ENCODE measurements around the gene IGFBP2. TPM values are rescaled to one million over a fixed set of nuclear protein-coding genes. Genes with fewer than 3 reads are reported as not detected.
A peak's percentile ranks its signal among the peaks of the same experiment; 100 is the strongest.

IGFBP2 gene
- total and polyA plus RNA-seq, 8 donors = 28.2 to 133 (median 111) TPM

- no peaks in the 10 kb centered on the region for H3K36me3 ChIP-seq
- H3K4me1 ChIP-seq = peaks cover 0 to 3% of the 10 kb centered on the region in 2 donors
- no peaks in the 10 kb centered on the region for H3K9me3 ChIP-seq
- peaks cover 0 to 16% of the 10 kb centered on the region in 2 donors for H3K27me3 ChIP-seq
- no peak overlapping the region for H3K27ac ChIP-seq
- no peak for DNase-seq
- ATAC-seq = no peak
- no peak for TF ChIP-seq CTCF (IDR thresholded peaks at IDR 0.05)
- H3K4me3 ChIP-seq = no peak overlapping the region
- intact Hi-C loops (cut with DNase I) = no loop called here
These were observed 29.4 kb upstream of the IGFBP2 start for GRCh38 chr2:216603884-216604245.

GRCh38 chr2:216604458-216604857, 28.8 kb upstream of the IGFBP2 start:
- TF ChIP-seq CTCF (IDR thresholded peaks at IDR 0.05) = no peak
- intact Hi-C loops (cut with DNase I) = no loop called here
- no peak for DNase-seq
- no peak overlapping the region for H3K4me3 ChIP-seq
- no peaks in the 10 kb centered on the region for H3K9me3 ChIP-seq
- no peaks in the 10 kb centered on the region for H3K36me3 ChIP-seq
- H3K27ac ChIP-seq = no peak overlapping the region
- H3K4me1 ChIP-seq = peaks cover 0 to 3% of the 10 kb centered on the region in 2 donors
- no peak for ATAC-seq
- H3K27me3 ChIP-seq = peaks cover 0 to 16% of the 10 kb centered on the region in 2 donors

GRCh38 chr2:216606551-216607276, 26.5 kb upstream of the IGFBP2 start:
- Histone ChIP-seq H3K4me3 (no peak overlapping the region), H3K36me3 (no peaks in the 10 kb centered on the region), H3K27me3 (peaks cover 0 to 16% of the 10 kb centered on the region in 2 donors), H3K9me3 (no peaks in the 10 kb centered on the region), H3K27ac (no peak overlapping the region), H3K4me1 (peaks cover 0 to 3% of the 10 kb centered on the region in 2 donors)
- intact Hi-C loops (cut with DNase I) = no loop called here
- peak; percentile 63 for ATAC-seq
- DNase-seq = peak in 2 of 4 donors; percentile 38 to 73
- TF ChIP-seq CTCF (IDR thresholded peaks at IDR 0.05) = no peak

DNA sequence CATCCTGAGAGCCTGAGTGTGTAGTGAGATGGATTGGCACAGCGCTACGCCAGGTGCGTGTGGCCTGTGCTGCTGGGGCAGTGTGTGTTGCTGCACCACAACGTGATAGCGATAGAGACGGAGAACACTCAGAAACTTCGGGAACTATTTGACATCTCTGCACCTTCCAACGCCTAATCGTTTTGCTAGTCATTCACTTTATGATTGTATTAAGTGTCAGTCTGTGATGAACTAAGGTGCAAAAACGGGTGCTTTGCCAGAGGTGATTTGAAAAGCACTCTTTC, 26.0 kb upstream of the IGFBP2 start:
- H3K4me1 ChIP-seq = peaks cover 0 to 3% of the 10 kb centered on the region in 2 donors
- DNase-seq (peak in 1 of 4 donors; percentile 39), ATAC-seq (peak; percentile 80)

DNA sequence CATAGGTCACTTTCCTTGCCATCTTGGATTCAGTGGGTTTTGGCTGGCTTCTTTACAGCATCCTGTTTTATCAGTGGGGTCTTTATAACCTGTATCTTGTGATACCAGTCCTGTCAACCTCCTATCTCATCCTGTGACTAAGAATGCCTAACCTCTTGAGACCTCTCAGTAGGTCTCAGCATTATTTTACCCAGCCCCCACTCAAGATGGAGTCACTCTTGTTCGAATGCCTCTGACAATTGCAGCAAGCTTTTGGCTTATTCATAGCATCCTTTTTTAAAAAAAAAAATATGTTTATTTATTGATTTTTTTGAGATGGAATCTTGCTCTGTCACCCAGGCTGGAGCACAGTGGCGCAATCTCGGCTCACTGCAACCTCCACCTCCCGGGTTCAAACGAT, 24.7 kb upstream of the IGFBP2 start:
- no peak for TF ChIP-seq CTCF (IDR thresholded peaks at IDR 0.05)
- no peak for ATAC-seq

More for the DNA sequence above, 26.0 kb upstream of the IGFBP2 start:
- TF ChIP-seq CTCF (IDR thresholded peaks at IDR 0.05) = no peak
- Histone ChIP-seq H3K27me3 (peaks cover 0 to 16% of the 10 kb centered on the region in 2 donors), H3K9me3 (no peaks in the 10 kb centered on the region), H3K27ac (no peak overlapping the region), H3K36me3 (no peaks in the 10 kb centered on the region), H3K4me3 (no peak overlapping the region)
- intact Hi-C loops (cut with DNase I) = no loop called here

More for the DNA sequence above, 24.7 kb upstream of the IGFBP2 start:
- Histone ChIP-seq H3K27me3 (peaks cover 0 to 16% of the 10 kb centered on the region in 2 donors), H3K4me3 (no peak overlapping the region), H3K4me1 (peaks cover 0 to 3% of the 10 kb centered on the region in 2 donors), H3K36me3 (no peaks in the 10 kb centered on the region), H3K9me3 (no peaks in the 10 kb centered on the region), H3K27ac (no peak overlapping the region)
- no peak for DNase-seq
- intact Hi-C loops (cut with DNase I) = no loop called here
